GM12892 (cell line): ENCODE data around the gene DMAP1.

Experiments
- POLR2A ChIP-seq: IDR thresholded peaks from 2 replicates; pipeline ENCODE4 v1.6.1; 2011; ENCODE audit warnings: low read depth, low read length, control low read depth
- POLR2AphosphoS5 ChIP-seq: IDR thresholded peaks from 2 replicates; pipeline ENCODE4 v1.6.1; 2011; ENCODE audit warnings: low read depth, low read length, control low read depth
- TAF1 ChIP-seq: IDR thresholded peaks from 2 replicates; pipeline ENCODE4 v1.6.1; 2011; ENCODE audit warnings: low read depth, mild to moderate bottlenecking, control low read depth, low read length, borderline replicate concordance

DNA sequence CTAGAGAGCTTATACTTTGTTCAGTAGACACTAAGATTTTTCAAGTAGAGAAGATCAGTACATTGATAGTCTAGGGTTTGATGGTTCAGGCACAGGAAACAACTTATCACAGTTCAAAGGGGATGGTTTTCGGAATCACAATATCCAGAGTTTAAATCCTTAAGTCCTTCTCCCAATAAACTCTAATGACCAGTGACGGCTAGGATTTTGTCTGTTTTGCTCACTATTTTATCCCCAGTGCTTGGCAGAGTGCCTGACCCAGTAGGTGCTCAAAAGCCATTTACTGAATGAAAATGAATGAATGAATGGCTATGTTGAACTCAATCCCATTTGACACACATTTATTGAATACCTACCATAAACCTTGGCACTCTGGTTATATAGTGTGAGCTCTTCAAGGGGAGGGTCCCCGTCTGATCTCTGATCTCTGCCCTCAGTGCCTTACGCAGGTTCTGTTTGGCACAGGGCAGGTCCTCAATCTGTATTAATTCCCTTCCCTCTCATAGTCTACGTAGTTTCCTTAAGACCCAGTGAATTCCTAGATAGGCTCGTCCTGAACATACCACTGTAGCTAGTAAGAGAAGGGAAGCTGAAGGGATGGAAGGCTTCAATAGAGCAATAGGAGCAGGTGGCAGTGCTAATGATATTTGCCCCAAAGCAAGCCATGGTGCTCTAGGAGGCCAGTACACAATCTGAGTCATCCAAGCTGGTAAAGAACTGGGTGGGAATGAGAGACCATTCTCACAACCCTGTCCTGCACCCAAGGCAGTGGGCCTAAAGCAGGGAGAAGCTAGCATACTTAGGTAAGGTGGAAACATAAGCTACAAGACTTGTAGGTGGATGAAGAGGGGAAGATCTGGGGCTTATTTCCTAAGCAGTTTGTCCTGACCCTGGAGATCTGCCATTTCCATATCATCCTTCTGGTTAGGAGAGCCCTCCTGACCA, 53.4 kb downstream of the DMAP1 start:
- TF ChIP-seq POLR2AphosphoS5 (no peak), POLR2A (no peak), TAF1 (no peak)
